Nephron (organoid): ENCODE measurements around the gene PPARGC1A.

ENCODE experiments used
- H3K27ac Mint-ChIP-seq, 3 experiments: 2 replicates each; pipeline ENCODE4 v1.8.0; 2020; ENCODE audit warnings: mixed read lengths in 3 of 3, mild to moderate bottlenecking in 2 of 3, moderate library complexity in 1 of 3
- H3K27me3 Mint-ChIP-seq: 2 replicates; pipeline ENCODE4 v1.8.0; 2021; ENCODE audit warnings: low read depth, mild to moderate bottlenecking, moderate library complexity, mixed read lengths
- H3K36me3 Mint-ChIP-seq: 2 replicates; pipeline ENCODE4 v1.8.0; 2020; ENCODE audit warnings: low read depth, mixed read lengths
- H3K4me1 Mint-ChIP-seq: 2 replicates; pipeline ENCODE4 v1.8.0; 2020; ENCODE audit warnings: mixed read lengths
- H3K4me3 Mint-ChIP-seq, 3 experiments: 2 replicates each; pipeline ENCODE4 v1.8.0; 2020; ENCODE audit warnings: mild to moderate bottlenecking in 3 of 3, mixed read lengths in 3 of 3, moderate library complexity in 2 of 3
- H3K9me3 Mint-ChIP-seq: 2 replicates; pipeline ENCODE4 v1.8.0; 2020; ENCODE audit warnings: mixed read lengths
- CTCF ChIP-seq, 3 experiments: fragments of 200-600 bp; sonication (generic); IDR thresholded peaks; one replicate each; pipeline ENCODE4 v1.5.0; 2021; ENCODE audit warnings: antibody characterized with exemption in 3 of 3; ENCODE audit not compliant: unreplicated experiment in 3 of 3

Gene PPARGC1A

DNA sequence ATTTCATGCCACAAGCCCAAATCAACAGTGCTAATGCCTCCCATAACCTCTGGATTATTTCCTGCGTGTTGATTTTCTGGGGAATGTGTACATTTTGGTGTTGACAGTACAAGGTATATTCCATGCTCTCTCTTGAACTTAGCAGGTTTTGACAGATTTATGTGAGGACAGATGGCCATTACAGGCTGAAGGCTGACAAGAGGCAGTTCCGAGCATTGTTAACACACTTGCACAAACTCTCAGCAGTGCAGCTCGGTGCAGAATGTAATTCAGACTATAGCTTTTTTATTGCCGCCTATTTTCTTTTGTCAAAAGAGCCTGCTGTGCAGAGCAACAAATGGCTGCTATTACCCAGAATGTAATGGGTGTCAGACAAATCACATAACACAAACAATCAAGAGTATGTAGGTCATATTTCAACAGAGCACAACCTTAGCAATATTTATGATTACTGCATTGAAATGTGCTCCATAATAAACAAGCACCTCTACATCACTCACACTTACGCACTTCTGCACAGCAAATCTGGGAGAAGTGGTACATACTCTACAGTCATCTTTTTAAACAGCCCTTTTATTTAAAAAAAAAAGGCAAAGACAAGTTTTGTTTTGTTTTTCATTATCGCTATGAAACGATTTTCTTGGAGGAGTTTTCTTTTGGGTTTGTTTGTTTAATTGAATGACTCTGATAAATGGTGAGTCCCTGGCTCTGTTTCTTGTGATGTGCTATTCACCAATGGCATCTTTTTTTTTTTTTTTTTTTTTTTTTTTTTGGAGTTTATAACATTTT lies 71.6 kb downstream of the PPARGC1A start:
- Mint-ChIP-seq H3K4me1 (peaks cover 33% of the 10 kb centered on the region), H3K27ac (peak overlapping the region in 2 of 3 experiments; percentile 43 to 44), H3K9me3 (no peaks in the 10 kb centered on the region), H3K27me3 (no peaks in the 10 kb centered on the region), H3K4me3 (no peak overlapping the region), H3K36me3 (peaks cover 32% of the 10 kb centered on the region)
- TF ChIP-seq CTCF (IDR thresholded peaks at IDR 0.05; ENCODE audit: unreplicated experiment in 3 of 3), result no peak

GRCh38 chr4:23814996-23815660 lies 74.7 kb downstream of the PPARGC1A start:
- Mint-ChIP-seq H3K4me3 (peak overlapping the region in 2 of 3 experiments; percentile 32 to 48), H3K36me3 (peaks cover 37% of the 10 kb centered on the region), H3K27me3 (peaks cover 4% of the 10 kb centered on the region), H3K9me3 (peaks cover 8% of the 10 kb centered on the region), H3K27ac (peak overlapping the region; percentile 26 to 85 (median 82)), H3K4me1 (peaks cover 33% of the 10 kb centered on the region)
- TF ChIP-seq CTCF (IDR thresholded peaks at IDR 0.05; ENCODE audit: unreplicated experiment in 3 of 3), result no peak

DNA sequence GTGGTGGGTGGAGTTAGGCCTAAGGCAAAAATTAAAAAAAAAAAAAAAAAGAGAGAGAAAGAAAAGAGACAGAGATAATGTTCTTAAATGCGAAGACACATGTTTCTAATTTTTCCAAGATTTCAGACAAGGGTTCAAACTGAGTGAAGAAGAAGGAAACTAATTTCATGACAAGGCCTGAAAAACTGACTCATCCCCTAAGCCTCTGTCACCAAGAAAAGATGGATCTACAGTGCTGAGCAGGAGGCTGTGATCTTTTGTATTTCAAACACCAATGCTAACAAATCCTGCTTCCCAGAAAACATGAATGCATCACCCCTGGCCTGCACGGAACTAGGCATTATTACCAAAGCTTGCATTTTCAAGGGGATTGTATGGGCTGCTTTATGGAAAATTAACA lies 75.3 kb downstream of the PPARGC1A start:
- peaks cover 37% of the 10 kb centered on the region for H3K36me3 Mint-ChIP-seq

DNA sequence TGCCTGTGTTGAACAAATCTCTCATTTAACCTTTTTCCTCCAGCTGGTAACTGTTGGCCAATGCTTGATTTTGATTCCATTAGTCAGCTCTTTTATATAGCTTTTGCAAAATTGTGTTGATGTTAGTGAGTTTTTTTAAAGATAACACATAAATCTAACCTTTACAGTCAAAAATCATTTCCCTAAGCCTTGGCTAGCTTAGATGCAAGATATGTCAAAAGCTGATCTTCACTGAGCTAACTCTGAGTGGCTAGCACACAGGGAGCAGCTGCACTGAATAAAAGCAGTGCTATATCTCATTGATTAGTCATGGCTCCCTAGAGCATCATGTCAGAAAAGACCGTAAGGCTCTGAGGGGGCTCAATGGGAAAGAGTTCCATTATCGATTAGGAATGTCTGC lies 78.7 kb downstream of the PPARGC1A start:
- H3K4me1 Mint-ChIP-seq, result peaks cover 14% of the 10 kb centered on the region
- H3K9me3 Mint-ChIP-seq, result peaks cover 8% of the 10 kb centered on the region
- peaks cover 4% of the 10 kb centered on the region for H3K27me3 Mint-ChIP-seq
- H3K36me3 Mint-ChIP-seq, result peaks cover 37% of the 10 kb centered on the region
- no peak overlapping the region for H3K4me3 Mint-ChIP-seq
- peak overlapping the region in 1 of 3 experiments; percentile 45 for H3K27ac Mint-ChIP-seq
- TF ChIP-seq CTCF (IDR thresholded peaks at IDR 0.05; ENCODE audit: unreplicated experiment in 3 of 3), result no peak

More for the DNA sequence above, 75.3 kb downstream of the PPARGC1A start:
- peaks cover 4% of the 10 kb centered on the region for H3K27me3 Mint-ChIP-seq
- H3K27ac Mint-ChIP-seq, result peak overlapping the region in 2 of 3 experiments; percentile 82 to 85
- H3K9me3 Mint-ChIP-seq, result peaks cover 8% of the 10 kb centered on the region
- no peak for TF ChIP-seq CTCF (IDR thresholded peaks at IDR 0.05; ENCODE audit: unreplicated experiment in 3 of 3)
- H3K4me3 Mint-ChIP-seq, result no peak overlapping the region
- H3K4me1 Mint-ChIP-seq, result peaks cover 33% of the 10 kb centered on the region

GRCh38 chr4:23805450-23805851 lies 84.4 kb downstream of the PPARGC1A start:
- no peak for TF ChIP-seq CTCF (IDR thresholded peaks at IDR 0.05; ENCODE audit: unreplicated experiment in 3 of 3)
- no peaks in the 10 kb centered on the region for H3K27me3 Mint-ChIP-seq
- H3K4me3 Mint-ChIP-seq, result no peak overlapping the region
- peaks cover 31% of the 10 kb centered on the region for H3K36me3 Mint-ChIP-seq
- no peaks in the 10 kb centered on the region for H3K4me1 Mint-ChIP-seq
- H3K9me3 Mint-ChIP-seq, result no peaks in the 10 kb centered on the region
- H3K27ac Mint-ChIP-seq, result no peak overlapping the region
